Neuronal stem cell (in vitro differentiated cells): Measurements from ENCODE around the gene C5orf15. TPM values are rescaled to one million over a fixed set of nuclear protein-coding genes. Genes with fewer than 3 reads are reported as not detected.
A peak's percentile ranks its signal among the peaks of the same experiment; 100 is the strongest.

Experiments used
- DNase-seq: peaks from one replicate; pipeline ENCODE4 v3.0.0-alpha.2; 2013; ENCODE audit warnings: low spot score
- H2AFZ ChIP-seq: one replicate; pipeline ENCODE4 v1.6.1; 2013; ENCODE audit warnings: mild to moderate bottlenecking, low read length, inconsistent platforms
- H2AK5ac ChIP-seq: 2 replicates; pipeline ENCODE4 v1.6.1; 2013; ENCODE audit warnings: low read depth, mild to moderate bottlenecking, inconsistent platforms, low read length, moderate library complexity, mixed read lengths
- H2BK120ac ChIP-seq: 2 replicates; pipeline ENCODE4 v1.6.1; 2013; ENCODE audit warnings: low read depth, mild to moderate bottlenecking, inconsistent platforms, low read length, moderate library complexity, mixed read lengths
- H2BK12ac ChIP-seq: one replicate; pipeline ENCODE4 v1.6.1; 2013; ENCODE audit warnings: low read length, inconsistent platforms
- H2BK15ac ChIP-seq: 2 replicates; pipeline ENCODE4 v1.6.1; 2013; ENCODE audit warnings: mild to moderate bottlenecking, low read length, inconsistent platforms, mixed read lengths
- H2BK5ac ChIP-seq: one replicate; pipeline ENCODE4 v1.6.1; 2013; ENCODE audit warnings: inconsistent platforms, mild to moderate bottlenecking, low read length, moderate library complexity
- H3K14ac ChIP-seq: one replicate; pipeline ENCODE4 v1.6.1; 2013; ENCODE audit warnings: low read length, inconsistent platforms
- H3K18ac ChIP-seq: 2 replicates; pipeline ENCODE4 v1.6.1; 2013; ENCODE audit warnings: low read length, inconsistent platforms
- H3K23ac ChIP-seq: 2 replicates; pipeline ENCODE4 v1.6.1; 2013; ENCODE audit warnings: low read depth, mild to moderate bottlenecking, mixed read lengths, low read length, inconsistent platforms; ENCODE audit not compliant: poor library complexity
- H3K27ac ChIP-seq: replicated peaks from 3 replicates; pipeline ENCODE4 v1.5.1; 2013; ENCODE audit warnings: low read length, inconsistent platforms
- H3K27me3 ChIP-seq, 3 experiments: 2 replicates each; pipeline ENCODE4 v1.6.1; 2013; ENCODE audit warnings: low read length in 3 of 3, mild to moderate bottlenecking in 2 of 3, inconsistent platforms in 1 of 3, low read depth in 1 of 3, mixed read lengths in 1 of 3, moderate library complexity in 1 of 3; ENCODE audit not compliant: control insufficient read depth in 3 of 3, insufficient read depth in 3 of 3
- H3K36me3 ChIP-seq, 2 donors: replicated peaks in 1 of 2; 2 replicates each; pipeline ENCODE4 v1.6.1; 2013; ENCODE audit warnings: low read length in 2 of 2; ENCODE audit not compliant: control insufficient read depth in 2 of 2, insufficient read depth in 2 of 2
- H3K4ac ChIP-seq: 2 replicates; pipeline ENCODE4 v1.6.1; 2013; ENCODE audit warnings: inconsistent platforms, mild to moderate bottlenecking, low read length, moderate library complexity
- H3K4me1 ChIP-seq, 2 donors: 1 replicate in 1 of 2; 2 replicates in 1 of 2; pipeline ENCODE4 v1.6.1; 2013; ENCODE audit warnings: low read length in 2 of 2, low read depth in 1 of 2; ENCODE audit not compliant: control insufficient read depth in 2 of 2, insufficient read depth in 1 of 2
- H3K4me2 ChIP-seq: one replicate; pipeline ENCODE4 v1.6.1; 2013; ENCODE audit warnings: mild to moderate bottlenecking, low read length, inconsistent platforms; ENCODE audit not compliant: insufficient read depth, poor library complexity, severe bottlenecking
- H3K4me3 ChIP-seq, 2 donors: 2 replicates each; pipeline ENCODE4 v1.5.1; 2013; ENCODE audit warnings: low read length in 2 of 2, mild to moderate bottlenecking in 2 of 2, inconsistent platforms in 1 of 2, moderate library complexity in 1 of 2
- H3K79me1 ChIP-seq: one replicate; pipeline ENCODE4 v1.6.1; 2013; ENCODE audit warnings: low read depth, mild to moderate bottlenecking, inconsistent platforms, low read length, moderate library complexity
- H3K9ac ChIP-seq: one replicate; pipeline ENCODE4 v1.6.1; 2013; ENCODE audit warnings: mild to moderate bottlenecking, low read depth, low read length, inconsistent platforms; ENCODE audit not compliant: poor library complexity
- H3K9me3 ChIP-seq, 2 donors: replicated peaks in 1 of 2; 2 replicates each; pipeline versions ENCODE3 to v1.6.1; 2013; ENCODE audit warnings: low read length in 2 of 2, mild to moderate bottlenecking in 2 of 2, inconsistent platforms in 1 of 2, low read depth in 1 of 2, mixed read lengths in 1 of 2, moderate library complexity in 1 of 2; ENCODE audit not compliant: control insufficient read depth in 2 of 2, insufficient read depth in 1 of 2
- H4K8ac ChIP-seq: one replicate; pipeline ENCODE4 v1.6.1; 2013; ENCODE audit warnings: low read depth, mild to moderate bottlenecking, inconsistent platforms, low read length, moderate library complexity
- H4K91ac ChIP-seq: one replicate; pipeline ENCODE4 v1.6.1; 2013; ENCODE audit warnings: low read length, low read depth, mild to moderate bottlenecking, inconsistent platforms; ENCODE audit not compliant: poor library complexity
- WGBS, 2 donors: extraction: QIAGEN DNeasy Blood & Tissue Kit; methylation state at CpG; one replicate each; pipeline ENCODE4 v1.1.7; 2013; ENCODE audit warnings: missing lambda C conversion rate in 2 of 2, mixed read lengths in 1 of 2; ENCODE audit not compliant: insufficient read length in 2 of 2, insufficient replicate concordance in 1 of 2; ENCODE audit errors: extremely low coverage in 2 of 2; 5-methylcytosine and 5-hydroxymethylcytosine counted together
- polyA plus RNA-seq, 2 experiments: library from polyadenylated mRNA; stranded (reverse); fragments of 200-250 nt; gene quantifications; one replicate each; pipeline ENCODE4 v1.2.3, GENCODE V29; 2013

The C5orf15 gene
- 69.1 TPM for polyA plus RNA-seq (2013, experiment 1 of 2)
- 68.8 TPM for polyA plus RNA-seq (2013, experiment 2 of 2)

GRCh38 chr5:133968204-133968980, at the start of gene C5orf15:
Gene C5orf15 (minus strand): TSS chr5:133968625. CDS start chr5:133968584, 41 bp downstream.
- Histone ChIP-seq H2BK12ac (peak within 1 kb of the TSS; percentile 94), H3K23ac (peak within 1 kb of the TSS; percentile 50), H3K4me1 (peaks cover 1 to 4% of the 10 kb centered on the region in 2 donors), H2BK5ac (peak within 1 kb of the TSS; percentile 90), H2BK15ac (peak within 1 kb of the TSS; percentile 85), H3K27ac (peak within 1 kb of the TSS; percentile 73), H3K4me2 (peak within 1 kb of the TSS; percentile 93), H2AK5ac (peak within 1 kb of the TSS; percentile 94), H3K79me1 (peaks cover 9% of the 10 kb centered on the region), H3K4me3 (peak within 1 kb of the TSS; percentile 94 to 97), H3K9me3 (peaks cover 0 to 4% of the 10 kb centered on the region in 2 donors), H4K8ac (peak within 1 kb of the TSS; percentile 100), H3K9ac (peak within 1 kb of the TSS; percentile 99), H3K18ac (peak within 1 kb of the TSS; percentile 100), H3K4ac (no peak within 1 kb of the TSS), H2BK120ac (peak within 1 kb of the TSS; percentile 91), H2AFZ (peak within 1 kb of the TSS; percentile 95), H4K91ac (peak within 1 kb of the TSS; percentile 72), H3K14ac (peak within 1 kb of the TSS; percentile 94), H3K36me3 (peaks cover 6 to 23% of the 10 kb centered on the region in 2 donors), H3K27me3 (no peaks in the 10 kb centered on the region)
- no CpG with 5 or more reads among the region's 48 CpGs for WGBS, 2 donors
- peak; percentile 91 for DNase-seq

GRCh38 chr5:134008266-134008749, 39.9 kb upstream of the C5orf15 start:
- peaks cover 12 to 15% of the 10 kb centered on the region in 2 donors for H3K4me1 ChIP-seq
- no peak overlapping the region for H4K8ac ChIP-seq
- H3K4me2 ChIP-seq = no peak overlapping the region
- H2BK5ac ChIP-seq = no peak overlapping the region
- H3K4ac ChIP-seq = no peak overlapping the region
- H3K9me3 ChIP-seq = no peaks in the 10 kb centered on the region
- H2BK12ac ChIP-seq = no peak overlapping the region
- H3K27ac ChIP-seq = no peak overlapping the region
- H2BK120ac ChIP-seq = no peak overlapping the region
- no peak overlapping the region for H3K18ac ChIP-seq
- no peaks in the 10 kb centered on the region for H3K27me3 ChIP-seq
- no peaks in the 10 kb centered on the region for H3K36me3 ChIP-seq
- no peak overlapping the region for H2AK5ac ChIP-seq
- H4K91ac ChIP-seq = no peak overlapping the region
- H2BK15ac ChIP-seq = no peak overlapping the region
- peak overlapping the region; percentile 73 for H2AFZ ChIP-seq
- peaks cover 3% of the 10 kb centered on the region for H3K79me1 ChIP-seq
- H3K9ac ChIP-seq = no peak overlapping the region
- no peak overlapping the region for H3K4me3 ChIP-seq
- H3K14ac ChIP-seq = no peak overlapping the region
- H3K23ac ChIP-seq = no peak overlapping the region
- WGBS, 2 donors = no CpG with 5 or more reads among the region's 2 CpGs
- DNase-seq = no peak

GRCh38 chr5:134007581-134008265, 39.3 kb upstream of the C5orf15 start:
- no peak overlapping the region for H2BK120ac ChIP-seq
- no peak overlapping the region for H3K4me2 ChIP-seq
- H3K79me1 ChIP-seq = peaks cover 3% of the 10 kb centered on the region
- peak overlapping the region; percentile 9 for H2BK5ac ChIP-seq
- no peak overlapping the region for H4K8ac ChIP-seq
- H3K4me1 ChIP-seq = peaks cover 17 to 18% of the 10 kb centered on the region in 2 donors
- H3K9me3 ChIP-seq = no peaks in the 10 kb centered on the region
- H2AK5ac ChIP-seq = no peak overlapping the region
- no peak overlapping the region for H3K14ac ChIP-seq
- WGBS, 2 donors = no CpG with 5 or more reads among the region's 14 CpGs
- peak overlapping the region; percentile 18 for H4K91ac ChIP-seq
- peaks cover 0 to 1% of the 10 kb centered on the region in 2 donors for H3K36me3 ChIP-seq
- no peak overlapping the region for H2BK12ac ChIP-seq
- H2AFZ ChIP-seq = peak overlapping the region; percentile 73
- no peak overlapping the region for H3K4me3 ChIP-seq
- peak; percentile 49 for DNase-seq
- H3K18ac ChIP-seq = no peak overlapping the region
- no peak overlapping the region for H3K4ac ChIP-seq
- H3K23ac ChIP-seq = no peak overlapping the region
- H3K27ac ChIP-seq = peak overlapping the region; percentile 47
- no peak overlapping the region for H3K9ac ChIP-seq
- H2BK15ac ChIP-seq = peak overlapping the region; percentile 43
- H3K27me3 ChIP-seq = no peaks in the 10 kb centered on the region

- Histone ChIP-seq H3K9me3 (no peaks in the 10 kb centered on the region), H2AK5ac (peak overlapping the region; percentile 23), H3K18ac (peak overlapping the region; percentile 12), H2BK5ac (no peak overlapping the region), H2BK12ac (no peak overlapping the region), H2BK120ac (no peak overlapping the region), H3K27me3 (no peaks in the 10 kb centered on the region), H3K79me1 (peaks cover 6% of the 10 kb centered on the region), H3K36me3 (peaks cover 4 to 17% of the 10 kb centered on the region in 2 donors), H3K4ac (peak overlapping the region; percentile 26), H4K91ac (no peak overlapping the region), H2BK15ac (no peak overlapping the region), H3K14ac (no peak overlapping the region), H3K4me3 (peak overlapping the region; percentile 91 to 96), H4K8ac (no peak overlapping the region), H3K9ac (peak overlapping the region; percentile 27), H2AFZ (peak overlapping the region; percentile 98), H3K27ac (no peak overlapping the region), H3K4me2 (peak overlapping the region; percentile 70), H3K23ac (no peak overlapping the region), H3K4me1 (peaks cover 17 to 18% of the 10 kb centered on the region in 2 donors)
- no peak for DNase-seq
- no CpG with 5 or more reads among the region's 13 CpGs for WGBS, 2 donors
These were observed 37.7 kb upstream of the C5orf15 start for GRCh38 chr5:134006115-134006514.
